A673 (cell line): Measurements from ENCODE around the gene PGC.

Source experiments
- CTCF ChIP-seq: fragments of 300-800, 200-600 bp; sonication (generic); conservative IDR thresholded peaks from 2 replicates; pipeline ENCODE4 v1.5.1; 2017; ENCODE audit warnings: low read depth, mild to moderate bottlenecking, antibody characterized with exemption, low read length, moderate library complexity, mixed read lengths
- EZH2 ChIP-seq: fragments of 200-600 bp; sonication (generic); IDR thresholded peaks from 2 replicates; pipeline ENCODE4 v1.6.1; 2017; ENCODE audit warnings: borderline replicate concordance, low read depth, mild to moderate bottlenecking, mixed read lengths, antibody characterized with exemption, low read length; ENCODE audit not compliant: poor library complexity, severe bottlenecking

- TF ChIP-seq CTCF (no peak), EZH2 (no peak)
Observed at GRCh38 chr6:41770381-41771057, 23.3 kb upstream of the PGC start.
